DMS114 treated with DMSO at 0.1 percent for 48 hours (cell line): Measurements from ENCODE around the gene CHST13.
"Not testable (repeated sequence)": the region's sequence is repeated elsewhere in the genome, so short reads cannot be mapped to it uniquely, and the experiment has no call there.

Experiments used
- DNase-seq: peaks from one replicate; lab custom pipeline; 2025; ENCODE audit not compliant: unreplicated experiment; lab: John Stamatoyannopoulos, UW

Gene CHST13

GRCh38 chr3:126525091-126525852, 1.3 kb downstream of the CHST13 start:
- DNase-seq = no peak

- DNase-seq = no peak
Observed at GRCh38 chr3:126525853-126526667, 2.1 kb downstream of the CHST13 start.

- no peak for DNase-seq
Observed at GRCh38 chr3:126526668-126527005, 2.7 kb downstream of the CHST13 start.

- DNase-seq = no peak
Observed at GRCh38 chr3:126527006-126527405, 3.1 kb downstream of the CHST13 start.

- no peak for DNase-seq
Observed at GRCh38 chr3:126527455-126528211, 3.7 kb downstream of the CHST13 start.

GRCh38 chr3:126528419-126528799, 4.5 kb downstream of the CHST13 start:
- DNase-seq = no peak

GRCh38 chr3:126528800-126529541, 5.0 kb downstream of the CHST13 start:
- no peak for DNase-seq

- DNase-seq = no peak
Observed at GRCh38 chr3:126529585-126530170, 5.7 kb downstream of the CHST13 start.

GRCh38 chr3:126530171-126531050, 6.5 kb downstream of the CHST13 start:
- DNase-seq = no peak

- no peak for DNase-seq
Observed at GRCh38 chr3:126531051-126531330, 7.0 kb downstream of the CHST13 start.

- no peak for DNase-seq
Observed at GRCh38 chr3:126533506-126533905, 9.6 kb downstream of the CHST13 start.

- DNase-seq = not testable (repeated sequence)
Observed at GRCh38 chr3:126534716-126535115, 10.8 kb downstream of the CHST13 start.

GRCh38 chr3:126535636-126536035, 11.7 kb downstream of the CHST13 start:
- DNase-seq = no peak

- no peak for DNase-seq
Observed at GRCh38 chr3:126536126-126536525, 12.2 kb downstream of the CHST13 start.

- no peak for DNase-seq
Observed at GRCh38 chr3:126537116-126537729, 13.3 kb downstream of the CHST13 start.

GRCh38 chr3:126537730-126538281, 13.9 kb downstream of the CHST13 start:
- DNase-seq = no peak

- DNase-seq = no peak
Observed at GRCh38 chr3:126538316-126538715, 14.4 kb downstream of the CHST13 start.

- DNase-seq = no peak
Observed at GRCh38 chr3:126538966-126539365, 15.0 kb downstream of the CHST13 start.

- DNase-seq = no peak
Observed at GRCh38 chr3:126539558-126540250, 15.7 kb downstream of the CHST13 start.
